GM18499 (cell line): ENCODE measurements around the gene POM121L2.

Experiments used
- ATAC-seq: cut with Tn5 transposase; IDR thresholded peaks from one replicate; pipeline ENCODE4 v1.9.1; 2021; ENCODE audit warnings: moderate number of reproducible peaks; ENCODE audit not compliant: insufficient read depth, unreplicated experiment

POM121L2 gene

GRCh38 chr6:27295301-27296079, 16.6 kb downstream of the POM121L2 start:
- no peak for ATAC-seq

DNA sequence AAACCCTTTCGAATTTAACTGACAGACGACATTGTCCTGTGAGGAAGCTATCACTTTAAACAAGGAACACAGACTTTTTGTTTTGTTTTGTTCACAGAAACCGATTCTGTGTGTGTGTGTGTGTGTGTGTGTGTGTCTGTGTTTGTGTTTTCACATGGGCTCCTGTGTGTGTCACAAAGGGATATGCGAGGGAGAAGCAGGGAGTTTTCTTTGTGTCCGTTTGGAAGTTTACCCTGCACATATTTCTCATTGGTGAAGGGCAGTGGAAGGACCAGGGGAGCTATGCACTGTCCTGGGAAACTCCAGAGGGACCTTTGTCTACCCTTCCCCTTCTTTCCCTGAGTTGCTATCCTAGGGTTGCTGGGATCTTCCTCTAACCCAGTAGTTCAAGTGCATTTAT, 17.7 kb downstream of the POM121L2 start:
- no peak for ATAC-seq

DNA sequence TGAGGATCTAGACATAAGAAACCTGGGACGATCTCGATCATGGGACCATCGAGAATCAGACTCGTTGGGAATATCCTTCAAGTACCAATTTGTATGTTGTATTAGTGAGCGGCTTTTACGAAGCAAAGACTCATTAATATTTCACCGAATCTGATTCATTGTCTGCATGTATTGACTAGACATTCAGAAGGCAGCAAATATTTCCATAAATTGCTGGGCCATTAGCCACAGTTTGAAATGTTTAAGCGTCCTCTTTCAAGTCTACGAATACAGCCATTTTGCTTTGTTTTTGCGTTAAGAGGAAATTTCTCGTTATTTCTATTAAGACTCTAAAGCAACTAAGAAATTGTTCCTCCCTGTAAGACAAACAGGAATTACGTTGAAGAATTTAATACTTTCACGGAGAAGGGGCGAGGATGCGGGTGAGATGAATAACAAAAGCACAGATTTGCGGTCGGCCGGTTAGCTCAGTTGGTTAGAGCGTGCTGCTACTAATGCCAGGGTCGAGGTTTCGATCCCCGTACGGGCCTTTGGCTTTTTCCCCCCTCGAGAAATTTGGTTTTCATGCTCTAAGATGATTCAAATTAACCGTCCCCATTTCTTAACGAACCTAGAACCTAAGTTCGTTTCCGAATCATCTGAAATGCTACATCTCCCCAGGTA, 18.5 kb downstream of the POM121L2 start:
- ATAC-seq: no peak

GRCh38 chr6:27290850-27291208, 21.2 kb downstream of the POM121L2 start:
- ATAC-seq: no peak

- no peak for ATAC-seq
These were observed 21.8 kb downstream of the POM121L2 start for GRCh38 chr6:27290065-27290849.

GRCh38 chr6:27288136-27289044, 23.7 kb downstream of the POM121L2 start:
- no peak for ATAC-seq

DNA sequence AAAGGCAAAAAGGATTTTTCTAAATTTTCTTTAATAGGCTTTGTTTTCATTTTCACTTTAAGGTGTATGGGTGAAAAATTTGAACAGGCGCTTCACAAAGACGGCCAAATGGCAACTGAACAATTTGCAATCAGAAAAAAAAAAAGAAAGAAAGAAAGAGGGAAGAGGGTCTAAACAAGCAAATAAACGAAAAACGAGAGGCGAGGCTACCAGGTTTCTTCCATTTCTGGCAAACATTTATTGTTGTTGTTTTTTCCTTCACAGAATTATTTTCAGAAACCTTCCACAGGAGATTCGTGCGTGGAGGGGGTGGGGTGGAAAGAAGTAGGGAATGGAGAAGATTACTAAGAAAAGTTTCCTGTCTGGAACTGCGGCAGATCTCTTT, 24.3 kb downstream of the POM121L2 start:
- ATAC-seq: no peak

DNA sequence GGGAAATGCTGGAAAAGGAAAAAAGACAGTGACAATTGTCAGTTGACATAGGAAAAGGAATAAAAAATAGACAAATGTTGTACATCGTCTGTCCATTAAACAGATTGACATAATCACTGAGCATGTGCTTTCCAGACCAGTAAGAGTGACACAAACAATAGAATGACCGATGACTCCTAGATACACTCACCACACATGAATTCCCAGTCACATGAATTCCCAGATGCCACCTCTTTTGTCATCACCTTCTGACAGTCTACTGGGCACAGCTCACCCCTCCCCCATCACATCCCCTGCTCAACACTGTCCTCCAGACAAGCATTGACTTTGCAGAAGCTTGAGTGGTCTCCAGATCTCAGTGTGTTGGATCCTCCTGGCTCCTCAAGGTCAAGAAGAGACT, 25.9 kb downstream of the POM121L2 start:
- ATAC-seq: no peak

- ATAC-seq: no peak
These were observed 28.8 kb downstream of the POM121L2 start for GRCh38 chr6:27283279-27283678.

GRCh38 chr6:27281569-27281968, 30.5 kb downstream of the POM121L2 start:
- ATAC-seq: no peak

DNA sequence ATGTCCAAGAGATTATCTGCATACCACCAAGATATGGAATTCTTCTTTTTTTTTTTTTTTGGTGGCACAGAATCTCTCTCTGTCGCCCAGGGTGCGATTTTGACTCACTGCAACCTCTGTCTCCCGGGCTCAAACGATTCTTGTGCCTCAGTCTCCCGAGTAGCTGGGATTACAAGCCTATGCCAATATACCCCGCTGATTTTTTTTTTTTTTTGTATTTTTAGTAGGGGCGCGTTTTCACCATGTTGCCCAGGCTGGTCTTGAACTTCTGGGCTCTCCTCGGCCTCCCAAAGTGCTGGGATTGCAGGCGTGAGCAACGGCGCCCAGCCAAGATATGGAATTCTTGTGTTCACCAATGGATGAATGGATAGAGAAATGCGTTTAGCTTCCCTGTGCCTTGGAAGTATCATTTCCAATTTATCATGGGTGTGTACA, 31.0 kb downstream of the POM121L2 start:
- ATAC-seq: no peak

- ATAC-seq: no peak
These were observed 31.5 kb downstream of the POM121L2 start for GRCh38 chr6:27280540-27281000.

DNA sequence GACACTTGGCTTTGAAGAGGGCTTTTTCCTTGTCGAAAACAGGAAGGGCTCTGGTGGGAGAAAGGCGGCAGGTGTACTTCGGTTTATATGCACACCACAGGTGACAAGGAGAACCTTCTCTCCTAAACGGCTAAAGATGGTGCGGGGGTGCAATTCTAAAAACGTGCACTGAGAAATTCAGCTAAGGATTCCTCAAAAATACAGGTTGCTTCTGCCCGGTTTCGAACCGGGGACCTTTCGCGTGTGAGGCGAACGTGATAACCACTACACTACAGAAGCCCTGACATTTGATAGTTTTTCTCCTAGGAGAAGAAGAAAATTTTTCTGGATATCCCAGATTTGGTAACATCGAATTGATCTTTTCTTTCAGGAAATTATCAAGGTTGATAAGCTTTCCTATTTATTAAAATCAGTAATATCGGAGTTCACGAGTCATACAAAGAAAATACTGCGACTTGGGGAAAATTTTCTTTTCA, 32.0 kb downstream of the POM121L2 start:
- ATAC-seq: no peak

DNA sequence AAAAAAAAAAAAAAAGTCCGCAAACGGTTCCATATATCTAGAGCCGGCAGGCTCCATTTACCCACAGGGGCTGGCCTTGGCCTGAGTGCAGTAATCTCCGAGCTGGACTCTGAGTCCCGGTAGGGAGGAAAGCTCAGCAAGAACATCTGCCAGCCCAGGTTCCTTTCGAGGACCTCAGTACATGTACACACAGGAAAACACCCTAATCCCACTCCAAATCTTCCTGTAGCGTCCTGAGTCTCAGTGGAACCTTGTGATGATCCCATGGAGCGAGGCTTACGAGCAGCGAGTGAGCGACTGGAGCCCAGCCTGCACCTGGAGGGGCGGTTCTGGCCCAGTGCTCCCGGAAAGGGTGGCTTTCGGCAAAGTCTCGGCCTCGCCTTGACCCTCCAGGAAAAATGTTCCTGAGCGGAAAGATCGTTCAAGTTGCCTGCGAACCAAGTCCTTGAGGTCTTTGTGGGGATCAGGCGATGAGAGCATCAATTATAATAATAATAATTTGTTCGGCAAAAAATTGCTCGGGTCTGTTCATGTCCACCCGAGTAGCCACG, 32.5 kb downstream of the POM121L2 start:
- ATAC-seq: no peak

- no peak for ATAC-seq
These were observed 36.8 kb downstream of the POM121L2 start for GRCh38 chr6:27275025-27275956.

- no peak for ATAC-seq
These were observed 38.3 kb downstream of the POM121L2 start for GRCh38 chr6:27273783-27274182.

GRCh38 chr6:27268803-27269202, 43.3 kb downstream of the POM121L2 start:
- no peak for ATAC-seq

DNA sequence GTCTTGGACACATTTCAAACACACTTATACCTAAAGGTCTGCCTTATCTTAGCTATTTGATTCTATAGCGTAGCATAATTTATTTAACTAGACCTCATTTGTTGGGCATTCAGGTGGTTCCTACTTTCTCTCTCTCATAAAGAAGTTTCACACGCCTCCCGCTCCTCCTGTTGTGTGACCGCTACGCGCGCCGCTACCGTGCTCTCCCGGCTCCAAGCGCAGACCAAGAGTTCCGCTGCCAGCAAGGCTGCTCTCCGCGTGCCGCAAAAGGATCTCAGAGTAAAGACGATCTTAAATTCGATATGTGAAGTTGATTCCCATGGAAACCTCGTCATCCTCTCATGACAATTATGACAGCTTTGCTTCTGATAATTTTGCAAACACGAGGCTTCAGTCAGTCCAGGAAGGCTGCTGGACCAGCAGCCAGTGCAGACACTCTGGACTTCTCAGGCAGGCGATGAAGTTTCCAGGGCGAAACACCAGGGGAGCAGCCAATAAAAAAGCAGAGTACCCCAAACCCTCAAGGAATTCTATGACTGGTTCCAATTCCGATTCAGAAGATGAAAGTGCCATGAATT, 44.1 kb downstream of the POM121L2 start:
- no peak for ATAC-seq
